GM12878 (cell line): ENCODE results near the gene MAGI1. TPM values are rescaled to one million over a fixed set of nuclear protein-coding genes. Genes with fewer than 3 reads are reported as not detected.

Experiments used
- ATAC-seq: fragments of 200-7000 bp; cut with Tn5 transposase; 3 replicates; pipeline ENCODE4 v1.9.1; 2020; ENCODE audit warnings: mild to moderate bottlenecking, moderate library complexity
- BruUV-seq: library from RNA; stranded (reverse); fragments of 400-500 nt; replicated peaks from 2 replicates; lab custom pipeline; 2021; lab: Mats Ljungman, UMichigan
- CTCF ChIA-PET: fragments of 300-600 bp; sonication (Branson Sonifier 250); formaldehyde crosslinking; extraction: SDS; loops from one replicate; lab custom pipeline; 2021; ENCODE audit warnings: inconsistent platforms; lab: Yijun Ruan, JAX
- POLR2A ChIA-PET: fragments of 350-600 bp; formaldehyde crosslinking; extraction: SDS; loops from one replicate; lab custom pipeline; 2021; ENCODE audit warnings: inconsistent platforms; lab: Charles Lee
- RAD21 ChIA-PET: fragments of 300-600 bp; sonication (Branson Sonifier 250); formaldehyde crosslinking; loops from one replicate; lab custom pipeline; 2023; ENCODE audit warnings: antibody characterized with exemption; ENCODE audit not compliant: unreplicated experiment; lab: Charles Lee
- SMC1A ChIA-PET: fragments of 300-600 bp; sonication (Branson Sonifier 250); formaldehyde crosslinking; loops from one replicate; lab custom pipeline; 2023; ENCODE audit not compliant: unreplicated experiment, uncharacterized antibody; lab: Charles Lee
- DNase-seq: peaks from one replicate; pipeline ENCODE4 v3.0.0-alpha.2; 2011; ENCODE audit warnings: low read depth, low spot score
- FAIRE-seq: peaks from 3 replicates; lab custom pipeline; 2011; peaks lifted over from hg19 to GRCh38; lab: Jason Lieb, UNC
- H2AFZ ChIP-seq: 2 replicates; pipeline ENCODE4 v1.6.0; 2011; ENCODE audit warnings: low read depth, low read length, control low read depth; ENCODE audit not compliant: control insufficient read depth
- H3K27ac ChIP-seq: 2 replicates; pipeline ENCODE4 v1.5.1; 2011; ENCODE audit warnings: control low read depth; ENCODE audit not compliant: control insufficient read depth, insufficient read depth
- H3K27me3 ChIP-seq, 2 experiments: replicated peaks in 1 of 2; 2 replicates each; pipeline versions ENCODE4 v1.6.0 to v1.6.1; 2011; ENCODE audit warnings: low read length in 1 of 2; ENCODE audit not compliant: control insufficient read depth in 2 of 2, insufficient read depth in 2 of 2
- H3K36me3 ChIP-seq, 2 experiments: 2 replicates each; pipeline ENCODE4 v1.5.1; 2011; ENCODE audit warnings: low read length in 1 of 2; ENCODE audit not compliant: control insufficient read depth in 2 of 2, insufficient read depth in 2 of 2
- H3K4me1 ChIP-seq: 2 replicates; pipeline ENCODE4 v1.6.1; 2011; ENCODE audit warnings: mild to moderate bottlenecking, low read length, moderate library complexity, mixed read lengths; ENCODE audit not compliant: control insufficient read depth, insufficient read depth
- H3K4me2 ChIP-seq: 2 replicates; pipeline ENCODE4 v1.6.0; 2011; ENCODE audit warnings: control low read depth; ENCODE audit not compliant: control insufficient read depth, insufficient read depth
- H3K4me3 ChIP-seq: fragments of 200-600 bp; sonication (generic); 2 replicates; pipeline ENCODE4 v1.5.1; 2016
- H3K79me2 ChIP-seq: 2 replicates; pipeline ENCODE4 v1.6.0; 2011; ENCODE audit warnings: low read length; ENCODE audit not compliant: control insufficient read depth, insufficient read depth
- H3K9ac ChIP-seq: 2 replicates; pipeline ENCODE4 v1.8.0; 2011; ENCODE audit warnings: low read length, control low read depth, mixed read lengths; ENCODE audit not compliant: control insufficient read depth, insufficient read depth
- H3K9me3 ChIP-seq: replicated peaks from 3 replicates; pipeline ENCODE4 v1.5.1; 2011; ENCODE audit warnings: mild to moderate bottlenecking, low read length; ENCODE audit not compliant: control insufficient read depth, insufficient read depth
- H4K20me1 ChIP-seq: 2 replicates; pipeline ENCODE4 v1.6.0; 2011; ENCODE audit not compliant: control insufficient read depth, insufficient read depth
- CBX3 ChIP-seq: fragments of 200-600 bp; sonication (generic); IDR thresholded peaks from 2 replicates; pipeline ENCODE4 v1.6.1; 2016; ENCODE audit warnings: low read depth, borderline replicate concordance
- NFXL1 ChIP-seq: fragments of 450-650 bp; IDR thresholded peaks from 2 replicates; pipeline ENCODE4 v1.6.1; 2017; ENCODE audit warnings: antibody characterized with exemption, mild to moderate bottlenecking, borderline replicate concordance
- PML ChIP-seq: IDR thresholded peaks from 2 replicates; pipeline ENCODE4 v1.6.1; 2012; ENCODE audit warnings: low read length, inconsistent platforms
- RAD21 ChIP-seq: IDR thresholded peaks from 2 replicates; pipeline ENCODE4 v1.6.1; 2011; ENCODE audit warnings: mild to moderate bottlenecking, low read depth, low read length, moderate library complexity; ENCODE audit not compliant: insufficient read depth
- SKIL ChIP-seq: fragments of 450-650 bp; IDR thresholded peaks from 2 replicates; pipeline ENCODE4 v1.6.1; 2017; ENCODE audit warnings: mild to moderate bottlenecking, low read depth, inconsistent platforms; ENCODE audit not compliant: poor library complexity, severe bottlenecking
- SMAD5 ChIP-seq: IDR thresholded peaks from 2 replicates; pipeline ENCODE4 v1.6.1; 2016; ENCODE audit warnings: antibody characterized with exemption, low read depth
- YY1 ChIP-seq: IDR thresholded peaks from 2 replicates; pipeline ENCODE4 v1.6.1; 2011; ENCODE audit warnings: low read depth, mild to moderate bottlenecking, low read length
- WGBS: methylation state at CpG from one replicate; pipeline ENCODE4 v1.1.6; 2016; ENCODE audit warnings: low lambda C conversion rate; ENCODE audit not compliant: insufficient replicate concordance, insufficient coverage; ENCODE audit errors: missing lambda C conversion rate; 5-methylcytosine and 5-hydroxymethylcytosine counted together
- in situ Hi-C: fragments of 300-500 bp; cut with MboI; formaldehyde crosslinking; loops from 9 replicates; pipeline ENCODE4 v1.14.3; 2018; ENCODE audit warnings: mixed read lengths
- intact Hi-C: fragments of 100-400 bp; cut with micrococcal nuclease; formaldehyde crosslinking; loops from one replicate; pipeline ENCODE4 v1.14.2; 2022; ENCODE audit not compliant: unreplicated experiment
- polyA plus RNA-seq, 11 experiments: library from polyadenylated mRNA; depleted of rRNA in 4 of 11; unstranded in 6 of 11; stranded (reverse) in 5 of 11; fragments of >200 nt; fragmentation: Nextera tagmentation in 4 of 11; fragmentation: Illumina TruSeq in 1 of 11; extraction: Ambion mirVana in 4 of 11; extraction: Trizol in 1 of 11; gene quantifications; 1 replicate in 1 of 11; 2 replicates in 10 of 11; pipeline versions ENCODE4 v1.2.1 to v1.2.3, GENCODE V29; 2011 to 2016; ENCODE audit warnings: inconsistent platforms in 2 of 11, missing spikeins in 2 of 11, low read depth in 1 of 11
- total RNA-seq, 4 experiments: library from RNA; depleted of rRNA in 3 of 4; stranded (reverse); fragments of >200 nt in 3 of 4; fragmentation: Illumina TruSeq in 1 of 4; extraction: Trizol in 1 of 4; gene quantifications; 2 replicates each; pipeline versions ENCODE4 v1.2.1 to v1.2.3, GENCODE V29; 2013 to 2021

The MAGI1 gene
- total and polyA plus RNA-seq, 10 of the 15 experiments (the other 5 are each of a cell fraction or from before 2014, with no cell fraction given) = 0.02 to 3.3 (median 0.29) TPM; not detected in 1

- POLR2A ChIA-PET = no interaction called here
- CTCF ChIA-PET = no interaction called here
- RAD21 ChIA-PET = no interaction called here
Measured at GRCh38 chr3:65563861-65564260, 474.9 kb downstream of the MAGI1 start.

More at GRCh38 chr3:65563861-65564260, 474.9 kb downstream of the MAGI1 start:
- BruUV-seq = no TSS peak
- Histone ChIP-seq H3K9me3 (no peaks in the 10 kb centered on the region), H3K36me3 (no peaks in the 10 kb centered on the region), H3K79me2 (no peaks in the 10 kb centered on the region), H3K4me1 (no peaks in the 10 kb centered on the region), H3K9ac (no peak overlapping the region)
- intact Hi-C loops = no loop called here
- no peak for ATAC-seq
- no peak for DNase-seq
- FAIRE-seq = no peak
- no peak for TF ChIP-seq RAD21
- no peak for TF ChIP-seq PML
- no peak for TF ChIP-seq SKIL
- no peak for TF ChIP-seq YY1
- no peak for TF ChIP-seq CBX3
- no peak for TF ChIP-seq SMAD5
- no peak for TF ChIP-seq NFXL1
- TF ChIP-seq, all 136 proteins: peak for 0
- Histone ChIP-seq H3K27me3 (no peaks in the 10 kb centered on the region), H3K4me3 (no peak overlapping the region), H2AFZ (no peak overlapping the region), H4K20me1 (no peaks in the 10 kb centered on the region), H3K4me2 (no peak overlapping the region), H3K27ac (no peak overlapping the region)
- WGBS = 43% methylated on average over 5 of the region's 5 CpGs
- SMC1A ChIA-PET = no interaction called here
- in situ Hi-C loops = no loop called here
